22Rv1 (cell line): ENCODE measurements around the gene EXOG.

Experiments used
- ZFX ChIP-seq: fragments of 450-650 bp; IDR thresholded peaks from 2 replicates; pipeline ENCODE4 v1.6.1; 2017; ENCODE audit warnings: antibody characterized with exemption, borderline replicate concordance
- TF ChIP-seq, protein P1 (sequence below): fragments of 450-650 bp; IDR thresholded peaks from 2 replicates; pipeline ENCODE4 v1.5.1; 2017; ENCODE audit warnings: mild to moderate bottlenecking

DNA sequence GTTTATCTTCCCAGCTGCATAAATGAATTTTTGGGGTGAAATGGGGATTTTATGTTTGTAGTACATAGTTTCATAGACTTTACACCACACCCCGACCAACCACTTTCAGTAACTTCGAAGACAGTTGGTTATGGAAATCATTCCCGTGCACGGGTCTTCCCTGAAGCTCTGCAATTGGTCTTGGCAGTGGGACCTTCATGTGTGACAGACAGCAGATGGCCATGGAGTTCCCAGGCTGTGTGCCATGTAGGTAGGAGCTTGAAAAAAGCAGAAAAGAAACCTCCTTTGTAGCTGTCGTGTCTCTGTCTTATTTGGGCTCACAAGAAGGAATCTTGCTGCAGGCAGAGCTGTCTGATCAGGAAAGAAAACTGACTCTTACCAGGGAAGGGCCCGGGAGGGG, 25.9 kb downstream of the EXOG start:
- TF ChIP-seq, protein P1, sequence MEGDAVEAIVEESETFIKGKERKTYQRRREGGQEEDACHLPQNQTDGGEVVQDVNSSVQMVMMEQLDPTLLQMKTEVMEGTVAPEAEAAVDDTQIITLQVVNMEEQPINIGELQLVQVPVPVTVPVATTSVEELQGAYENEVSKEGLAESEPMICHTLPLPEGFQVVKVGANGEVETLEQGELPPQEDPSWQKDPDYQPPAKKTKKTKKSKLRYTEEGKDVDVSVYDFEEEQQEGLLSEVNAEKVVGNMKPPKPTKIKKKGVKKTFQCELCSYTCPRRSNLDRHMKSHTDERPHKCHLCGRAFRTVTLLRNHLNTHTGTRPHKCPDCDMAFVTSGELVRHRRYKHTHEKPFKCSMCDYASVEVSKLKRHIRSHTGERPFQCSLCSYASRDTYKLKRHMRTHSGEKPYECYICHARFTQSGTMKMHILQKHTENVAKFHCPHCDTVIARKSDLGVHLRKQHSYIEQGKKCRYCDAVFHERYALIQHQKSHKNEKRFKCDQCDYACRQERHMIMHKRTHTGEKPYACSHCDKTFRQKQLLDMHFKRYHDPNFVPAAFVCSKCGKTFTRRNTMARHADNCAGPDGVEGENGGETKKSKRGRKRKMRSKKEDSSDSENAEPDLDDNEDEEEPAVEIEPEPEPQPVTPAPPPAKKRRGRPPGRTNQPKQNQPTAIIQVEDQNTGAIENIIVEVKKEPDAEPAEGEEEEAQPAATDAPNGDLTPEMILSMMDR, result no peak
- no peak for TF ChIP-seq ZFX
